GM19463 (cell line): ENCODE measurements around the gene ATP13A5.
A peak's percentile ranks its signal among the peaks of the same experiment; 100 is the strongest.

Source experiments
- ATAC-seq: cut with Tn5 transposase; IDR thresholded peaks from one replicate; pipeline ENCODE4 v1.9.1; 2021; ENCODE audit warnings: mild to moderate bottlenecking, moderate library complexity; ENCODE audit not compliant: unreplicated experiment

ATP13A5 gene

DNA sequence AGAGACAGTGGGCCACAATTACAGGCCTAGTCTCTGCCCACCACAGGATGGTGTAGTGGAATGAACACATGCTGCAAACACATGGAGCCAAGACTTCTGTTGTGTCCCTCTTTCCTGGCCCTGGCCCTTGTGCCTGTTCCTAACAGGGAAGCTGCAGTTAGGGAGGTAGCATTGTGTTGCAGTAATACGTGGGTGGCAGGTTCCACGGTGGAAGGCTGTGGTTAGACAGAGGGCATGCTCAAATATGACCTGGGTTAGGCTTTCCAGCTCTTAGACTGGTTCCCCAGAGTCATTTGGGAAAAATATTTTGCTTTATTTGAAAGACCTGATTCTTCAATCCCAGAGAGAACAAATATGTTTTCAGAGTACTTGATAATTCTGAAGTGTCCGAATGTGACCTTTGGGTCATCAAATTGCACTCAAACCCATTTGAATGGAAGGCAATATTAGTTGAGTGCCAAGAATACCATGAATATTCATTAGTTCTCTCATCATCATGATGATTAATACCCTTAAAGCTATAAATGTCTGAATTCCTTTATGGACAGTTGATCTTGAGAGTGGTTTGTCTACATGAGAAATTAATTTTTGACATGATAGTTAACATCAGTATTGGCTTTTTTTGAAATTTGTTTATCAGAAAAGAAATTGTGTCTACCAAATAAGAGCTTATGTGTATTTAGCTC is 109.1 kb downstream of the ATP13A5 start:
- ATAC-seq: no peak

DNA sequence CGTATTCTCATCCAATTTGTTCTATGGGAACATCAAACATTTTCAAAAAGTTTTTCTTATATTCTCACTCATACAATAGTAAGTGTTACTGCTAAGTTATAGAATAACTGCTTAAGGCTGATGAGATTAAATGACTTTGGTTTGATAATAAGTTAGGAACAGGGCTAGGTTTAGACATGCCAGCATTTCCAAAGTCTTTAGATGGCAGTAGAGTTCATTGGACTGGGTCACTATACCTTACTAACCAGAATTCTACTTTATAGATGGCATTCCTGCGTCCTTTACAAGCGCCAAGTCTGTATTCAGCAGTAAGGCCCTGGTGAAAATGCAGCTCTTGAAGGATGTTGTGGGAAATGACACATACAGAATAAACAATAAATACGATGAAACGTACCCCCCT is 115.8 kb downstream of the ATP13A5 start:
- ATAC-seq: no peak

DNA sequence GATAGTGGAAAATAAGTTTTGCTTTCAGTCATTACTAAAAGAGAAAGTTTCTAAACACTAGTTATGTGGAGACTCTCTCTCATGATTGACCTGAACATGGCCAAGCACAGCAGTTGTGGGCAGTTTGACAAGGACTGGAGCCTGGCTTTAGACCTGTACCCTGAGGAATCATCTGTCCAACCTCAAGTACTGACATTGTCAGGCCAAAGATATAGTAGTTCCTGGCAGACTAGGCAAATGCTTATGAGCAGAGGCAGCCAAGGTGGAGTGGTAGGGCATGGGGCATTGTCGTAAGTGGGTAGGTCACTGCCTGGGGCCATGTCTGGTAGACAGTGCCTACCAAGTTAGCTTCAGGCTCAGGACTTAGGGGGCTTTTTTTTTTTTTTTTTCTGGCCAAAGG is 116.6 kb downstream of the ATP13A5 start:
- ATAC-seq: no peak

DNA sequence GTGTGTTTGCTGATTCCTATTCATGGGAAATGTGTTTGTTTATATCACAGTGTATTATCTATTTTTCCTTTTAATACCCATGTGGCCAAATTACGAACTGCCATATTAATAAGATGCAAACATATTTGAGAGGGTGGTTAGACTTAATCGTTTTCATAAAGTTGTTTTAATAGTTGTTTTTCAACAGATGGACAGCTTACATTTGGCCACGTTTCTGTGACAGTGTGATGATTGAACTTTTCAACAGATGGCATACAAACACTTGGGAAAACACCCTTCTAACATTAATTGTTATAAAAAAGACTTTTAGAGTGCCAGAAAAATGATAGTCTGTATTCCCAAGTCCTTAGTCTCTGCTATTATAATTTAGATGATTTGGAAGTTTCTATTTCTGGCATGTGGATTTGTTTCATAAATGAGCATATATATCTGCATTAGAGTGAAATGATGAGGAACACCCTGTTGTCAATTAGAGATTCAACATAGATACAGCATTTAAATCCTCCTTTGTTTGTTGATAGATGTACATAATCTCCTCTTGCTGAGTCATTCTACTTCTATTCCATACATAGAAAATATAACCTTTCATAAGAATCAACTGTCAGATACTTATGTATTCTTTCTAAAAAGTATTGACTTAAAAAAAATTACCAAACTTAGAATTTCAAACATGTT is 124.4 kb downstream of the ATP13A5 start:
- no peak for ATAC-seq

DNA sequence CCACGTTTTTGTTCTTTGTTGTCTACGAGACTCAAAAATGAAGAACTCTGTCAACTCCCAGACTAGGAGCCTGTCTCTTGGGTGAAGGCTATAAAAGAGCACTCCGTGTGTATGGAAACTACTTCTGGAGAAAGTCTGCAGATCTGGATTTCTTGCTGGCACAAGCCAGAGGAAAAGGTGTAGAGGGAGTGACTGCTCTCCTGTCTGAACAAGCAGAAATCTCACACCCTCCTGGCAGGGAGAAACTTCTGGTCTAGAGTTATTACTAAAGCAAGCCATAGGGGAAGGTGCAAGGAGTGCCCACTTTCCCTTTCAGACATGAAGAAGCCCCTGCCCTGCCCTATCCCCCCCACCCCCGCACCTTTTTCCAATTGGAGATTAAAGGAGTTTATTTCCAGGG is 128.1 kb downstream of the ATP13A5 start:
- no peak for ATAC-seq

DNA sequence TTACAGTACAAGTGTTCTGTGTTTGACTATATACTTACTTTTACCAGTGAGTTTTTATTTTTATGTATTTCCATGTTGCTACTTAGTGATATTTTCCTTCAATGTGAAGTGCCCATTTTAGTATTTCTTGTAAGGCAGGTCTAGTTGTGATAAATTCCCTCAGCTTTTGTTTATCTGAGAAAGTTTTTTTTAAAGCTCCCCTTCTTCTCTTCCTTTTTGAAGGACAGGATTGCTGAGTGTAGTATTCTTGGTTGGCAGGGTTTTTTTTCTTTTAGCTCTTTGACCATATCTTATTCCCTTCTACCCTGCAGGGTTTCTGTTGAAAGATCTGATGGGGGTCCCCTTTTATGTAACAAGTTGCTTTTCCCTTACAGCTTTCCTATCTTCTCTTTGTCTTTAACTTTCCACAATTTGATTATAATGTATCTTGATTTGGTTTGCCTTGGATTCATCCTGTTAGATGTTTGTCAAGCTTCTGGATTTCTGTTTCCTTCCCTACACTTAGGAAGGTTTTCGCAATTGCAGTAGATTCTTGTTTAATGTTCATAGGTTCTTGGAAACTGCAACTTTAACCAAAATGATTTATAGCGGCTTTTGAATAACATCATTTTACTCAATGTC is 129.6 kb downstream of the ATP13A5 start:
- ATAC-seq: no peak

DNA sequence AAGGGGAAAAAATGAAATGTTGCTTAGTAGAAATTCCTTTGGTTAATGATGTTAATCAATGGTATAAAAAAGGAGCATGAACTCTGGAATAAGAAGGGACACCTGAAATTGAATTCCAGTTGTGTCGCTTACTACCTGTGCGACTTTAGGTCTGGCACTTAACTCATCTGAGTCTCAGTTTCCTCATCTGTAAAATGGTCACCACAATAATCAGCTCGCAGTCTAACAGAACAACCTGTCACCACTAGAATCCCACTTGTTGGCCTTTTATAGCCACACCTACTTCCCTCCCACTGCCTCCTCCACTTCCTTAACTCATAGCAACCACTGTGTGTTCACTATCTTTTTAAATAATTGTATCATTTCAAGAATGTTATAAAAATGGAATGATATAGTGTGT is 135.0 kb downstream of the ATP13A5 start:
- no peak for ATAC-seq

DNA sequence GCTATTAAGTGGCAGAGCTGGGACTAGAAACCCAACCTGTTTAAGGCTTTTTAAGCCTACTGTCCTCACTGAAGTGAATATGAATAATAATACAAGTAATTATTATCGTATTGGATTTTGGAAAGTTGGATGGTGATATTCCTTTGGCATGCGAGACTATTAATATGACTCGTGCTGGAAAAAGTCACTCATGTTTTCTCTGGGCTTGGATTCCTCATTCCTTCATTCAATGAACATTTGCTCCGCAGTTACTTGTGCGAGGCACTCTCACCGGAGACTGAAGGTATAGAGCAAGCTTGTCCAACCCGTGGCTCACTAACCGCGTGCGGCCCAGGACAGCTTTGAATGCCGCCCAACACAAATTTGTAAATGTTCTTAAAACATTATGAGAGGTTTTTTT is 136.8 kb downstream of the ATP13A5 start:
- ATAC-seq: no peak

DNA sequence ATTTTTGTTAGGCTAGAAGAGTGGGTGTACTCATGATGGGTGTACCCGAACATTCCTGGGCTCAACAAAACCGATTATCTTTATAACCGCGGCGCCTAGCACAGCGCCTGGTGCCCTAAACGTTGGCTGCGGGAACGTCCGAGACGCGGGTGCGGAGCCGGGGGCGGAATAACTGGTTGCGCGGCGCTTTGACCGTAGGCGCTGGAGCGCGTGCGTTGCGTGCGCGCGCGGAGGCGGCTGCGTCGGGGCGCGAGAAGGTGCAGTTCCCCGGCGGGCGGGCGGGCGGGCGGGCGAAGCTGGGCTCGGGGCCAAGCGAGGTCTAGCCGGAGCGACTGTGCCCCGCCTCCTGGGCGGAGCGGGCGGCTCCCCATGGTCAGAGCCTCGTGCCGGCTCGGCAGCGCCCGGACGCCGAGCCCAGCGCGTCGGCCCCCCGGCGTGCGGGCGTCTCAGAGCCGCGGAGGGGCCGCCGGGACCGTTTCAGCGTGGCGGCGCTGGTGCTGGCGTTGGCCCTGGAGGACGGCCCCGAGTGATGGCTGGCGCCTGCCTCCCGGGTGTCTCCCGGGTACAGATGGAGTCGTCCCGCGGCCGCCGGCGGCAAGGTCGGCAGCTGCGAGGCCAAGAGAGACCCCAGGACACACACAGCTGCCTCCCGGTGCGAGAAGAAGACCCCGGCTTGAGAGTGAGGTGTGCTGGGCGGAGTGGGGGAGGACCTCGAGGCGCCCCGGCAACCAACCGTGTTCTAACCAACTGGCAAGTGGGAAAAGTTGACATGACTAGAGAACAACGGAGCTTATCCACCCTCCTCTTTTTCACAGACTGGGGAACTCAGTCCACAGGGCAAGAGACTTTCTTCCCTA is 137.5 kb downstream of the ATP13A5 start, which contains the start of gene PLAAT1:
Gene PLAAT1 (plus strand): TSS at position 373 of the 857 bp plus-strand sequence. CDS start 14,429 bp downstream, outside the sequence.
- ATAC-seq: peak; percentile 67

DNA sequence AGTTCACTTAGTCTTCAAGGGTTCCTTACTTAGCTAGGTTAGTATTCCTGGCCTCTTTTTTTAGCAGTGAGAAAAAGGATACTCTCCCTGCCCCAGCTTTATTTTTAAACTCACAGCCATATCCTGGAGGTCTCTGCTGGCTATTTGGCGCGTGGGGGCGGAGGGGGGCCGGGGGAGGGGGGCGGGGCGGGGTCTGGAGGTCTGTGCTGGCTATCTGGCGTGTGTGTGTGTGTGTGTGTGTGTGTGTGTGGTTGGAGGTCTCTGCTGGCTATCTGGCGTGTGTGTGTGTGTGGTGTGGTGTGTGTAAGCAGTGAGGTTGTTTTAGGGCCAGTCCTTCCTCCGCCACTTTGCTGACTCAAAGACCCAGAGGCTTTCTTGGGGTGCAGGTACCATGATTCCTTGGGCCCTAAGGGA is 138.1 kb downstream of the ATP13A5 start:
- no peak for ATAC-seq

DNA sequence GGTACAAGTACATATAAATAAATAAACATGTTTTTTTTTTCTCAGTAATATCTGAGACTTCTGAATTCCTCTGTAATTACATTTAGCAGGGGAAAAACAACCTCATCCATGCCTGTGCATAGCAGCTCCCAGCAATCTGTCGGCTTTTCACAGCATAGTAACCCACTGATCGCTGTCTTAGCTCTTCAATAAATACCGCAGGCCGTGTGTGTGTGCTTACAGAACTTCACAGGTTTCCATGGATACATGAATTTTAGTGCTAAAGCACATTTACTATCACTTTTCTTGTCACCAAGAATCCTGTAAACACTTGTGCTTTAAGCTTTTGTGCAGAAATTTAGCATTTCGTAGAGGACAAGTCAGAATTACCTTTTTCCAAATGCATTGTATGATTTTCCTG is 141.5 kb downstream of the ATP13A5 start:
- ATAC-seq: no peak

DNA sequence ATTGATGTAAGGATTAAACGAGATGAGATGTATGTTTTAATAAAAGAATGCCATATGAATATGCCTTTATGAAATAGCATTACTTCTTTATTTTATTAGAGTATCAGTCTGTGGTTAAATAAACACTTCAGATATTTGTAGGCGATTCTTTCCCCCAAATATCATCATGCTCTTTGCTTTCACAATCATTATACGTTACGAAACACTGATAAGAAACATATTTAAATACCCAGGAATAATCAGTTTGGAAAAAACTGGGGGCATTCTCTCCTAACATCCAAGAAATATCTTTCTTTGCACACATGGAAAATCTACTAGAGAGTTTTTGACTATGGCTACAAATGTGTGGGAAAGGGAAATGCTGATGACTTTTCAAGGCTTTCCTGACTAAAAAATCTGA is 142.0 kb downstream of the ATP13A5 start:
- ATAC-seq: no peak

DNA sequence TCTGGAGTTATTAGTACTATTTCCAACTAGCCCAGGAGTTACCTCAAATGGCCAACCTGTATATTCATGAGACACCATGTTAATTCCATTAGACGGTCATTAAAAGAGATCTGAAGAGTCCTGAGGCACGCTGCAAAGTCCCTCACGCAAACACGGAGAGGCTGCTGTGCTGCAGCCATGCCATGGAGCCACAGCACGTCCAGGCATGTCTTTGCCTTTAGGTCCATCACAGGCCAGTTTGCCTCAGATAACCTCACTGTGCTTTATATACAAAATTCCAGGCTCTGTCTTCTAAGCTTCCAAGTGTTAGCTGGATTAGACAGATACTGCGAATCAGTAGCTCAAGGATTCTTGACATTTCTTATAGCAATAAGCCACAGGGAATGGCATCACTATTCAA is 147.4 kb downstream of the ATP13A5 start:
- ATAC-seq: no peak

DNA sequence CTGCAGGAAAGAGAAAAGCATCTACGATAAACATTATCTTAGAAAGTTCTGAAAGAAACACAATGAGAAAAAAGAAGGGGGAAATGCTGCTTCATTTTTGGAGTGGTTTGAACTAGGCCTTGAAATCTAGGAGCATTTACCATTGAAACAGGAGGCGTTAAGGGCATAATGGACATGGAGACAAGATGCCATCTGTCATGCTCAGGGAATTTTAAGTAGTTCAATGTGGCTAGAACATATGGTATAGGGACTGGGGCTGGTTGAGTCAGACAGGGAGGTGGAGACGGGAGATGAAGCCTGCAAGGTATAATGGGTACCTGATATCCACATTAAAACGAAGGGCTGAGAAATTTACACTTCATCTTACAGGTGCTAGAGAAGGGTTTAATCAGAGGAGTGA is 147.9 kb downstream of the ATP13A5 start:
- no peak for ATAC-seq

DNA sequence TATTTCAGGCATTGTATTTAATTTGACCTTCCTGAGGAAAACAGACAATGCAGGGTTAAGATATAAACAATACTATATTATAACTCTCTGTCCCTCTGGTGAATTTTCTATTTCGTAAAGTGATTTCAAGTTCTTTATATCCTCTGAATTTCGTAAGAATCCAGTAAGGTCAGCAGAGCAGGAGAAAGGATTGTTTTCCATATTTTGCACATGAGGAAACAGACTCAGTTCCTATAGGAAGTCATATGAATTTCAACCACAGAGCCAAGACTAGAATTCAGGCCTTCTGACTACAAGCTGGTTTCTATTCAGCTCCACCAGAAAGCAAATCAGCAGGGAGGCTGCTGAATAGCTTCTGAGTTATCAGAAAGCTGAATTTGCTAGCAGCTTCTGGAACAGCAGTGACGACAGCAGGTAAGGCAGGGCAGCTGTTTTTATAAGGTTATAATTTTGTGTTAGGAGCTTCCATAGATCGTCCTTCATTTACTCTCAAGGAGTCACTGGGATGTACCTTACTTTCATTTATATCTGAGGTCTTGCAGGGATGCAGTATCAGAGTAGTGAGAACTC is 148.6 kb downstream of the ATP13A5 start:
- no peak for ATAC-seq

DNA sequence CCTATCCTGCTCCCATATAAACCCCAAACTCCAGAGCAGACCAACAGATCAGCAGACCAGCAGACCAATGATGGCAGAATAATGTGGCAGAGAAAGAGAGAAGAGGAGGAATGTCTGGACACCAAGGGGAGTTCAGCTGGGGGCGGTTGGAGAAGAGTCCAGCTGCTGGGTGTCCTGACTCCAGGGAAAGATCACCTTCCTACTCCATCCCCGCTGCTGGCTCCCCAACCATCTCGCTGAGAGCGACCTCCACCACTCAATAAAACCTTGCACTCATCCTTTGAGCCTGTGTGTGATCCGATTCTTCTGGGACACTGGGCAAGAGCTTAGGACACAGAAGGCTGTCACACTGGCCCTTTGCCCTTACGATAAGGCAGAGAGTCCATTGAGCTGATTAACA is 150.3 kb downstream of the ATP13A5 start:
- no peak for ATAC-seq

DNA sequence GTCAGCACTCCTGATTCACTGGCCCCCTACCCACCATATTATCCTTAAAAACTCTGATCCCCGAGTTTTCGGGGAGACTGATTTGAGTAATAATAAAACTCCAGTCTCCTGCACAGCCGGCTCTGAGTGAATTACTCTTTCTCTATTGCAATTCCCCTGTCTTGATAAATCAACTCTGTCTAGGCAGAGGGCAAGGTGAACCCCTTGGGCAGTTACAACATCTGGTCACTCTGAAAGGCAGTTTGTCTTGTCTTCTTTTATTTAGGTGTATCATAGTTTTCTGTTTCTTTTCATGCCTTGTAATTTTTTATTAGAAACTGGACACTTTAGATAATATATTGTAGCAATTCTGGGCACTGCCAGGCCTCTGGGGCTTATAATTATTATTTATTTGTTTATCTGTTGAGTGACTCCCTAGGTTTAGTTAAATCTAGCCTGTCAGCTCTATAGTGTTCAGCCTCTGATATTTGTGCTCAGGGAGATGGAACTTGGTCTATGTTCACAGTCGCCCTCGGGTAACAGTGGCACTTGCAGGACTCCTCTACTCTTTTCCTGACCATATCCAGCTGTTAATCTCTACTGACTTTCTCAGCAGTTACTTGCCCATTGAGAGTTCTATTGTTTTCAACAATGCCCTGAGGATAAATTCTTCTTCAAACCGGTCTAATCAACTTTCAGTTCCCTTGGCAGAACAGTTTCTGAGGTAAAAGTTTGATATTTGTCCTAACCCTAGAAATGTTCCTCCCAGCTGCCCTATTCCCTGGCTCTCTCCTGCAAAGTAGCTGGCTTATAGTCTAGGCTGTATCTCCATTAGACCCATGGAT is 153.0 kb downstream of the ATP13A5 start:
- no peak for ATAC-seq
